NCI-H82 treated with DMSO at 0.1 percent for 48 hours (cell line): ENCODE measurements around the gene LSM10.

Experiments
- DNase-seq: peaks from one replicate; lab custom pipeline; 2025; ENCODE audit not compliant: unreplicated experiment; lab: John Stamatoyannopoulos, UW

Gene LSM10

DNA sequence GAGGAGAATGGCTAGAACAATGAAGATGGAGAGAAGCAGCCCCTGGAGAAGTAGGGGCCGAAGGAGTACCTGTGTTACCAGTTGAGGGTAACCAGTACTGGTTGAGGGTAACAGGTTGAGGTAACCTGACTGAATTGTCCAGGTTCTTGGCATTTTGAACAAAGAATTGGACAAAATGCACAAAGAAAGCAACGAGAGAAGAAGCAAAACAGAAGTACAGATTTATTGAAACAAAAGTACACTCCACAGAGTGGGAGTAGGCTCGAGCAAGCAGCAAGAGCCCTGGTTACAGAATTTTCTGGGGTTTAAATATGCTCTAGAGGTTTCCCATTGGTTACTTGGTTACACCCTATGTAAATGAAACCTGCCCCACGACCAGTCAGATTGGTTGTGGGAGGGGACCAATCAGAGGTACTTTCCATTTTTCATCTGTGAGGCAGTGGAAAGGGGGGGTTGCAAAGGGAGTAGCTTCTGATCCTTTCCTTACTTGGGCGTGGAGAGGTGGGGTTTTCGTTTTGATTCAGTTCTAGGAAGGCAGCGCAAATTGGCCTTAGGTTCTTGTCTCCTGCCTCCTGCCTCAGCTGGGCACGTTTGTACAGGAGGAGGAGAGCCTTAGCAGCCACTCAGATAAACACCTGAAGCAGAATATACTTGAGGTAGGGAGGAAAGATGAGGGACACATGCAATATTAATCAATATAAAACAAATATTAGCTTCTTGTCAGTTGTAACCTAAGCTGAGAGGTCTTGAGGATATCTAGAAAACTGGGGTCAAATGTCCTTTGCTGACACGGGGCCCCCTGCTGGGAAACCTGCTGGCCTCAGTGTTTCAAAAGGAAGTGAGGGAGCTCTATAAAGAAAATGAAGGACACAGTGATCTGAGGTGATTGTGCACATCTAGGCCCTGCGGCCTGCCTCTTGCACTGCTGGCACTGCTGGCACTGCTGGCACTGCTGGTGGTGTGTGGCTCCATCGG lies 14.3 kb upstream of the LSM10 start:
- no peak for DNase-seq

DNA sequence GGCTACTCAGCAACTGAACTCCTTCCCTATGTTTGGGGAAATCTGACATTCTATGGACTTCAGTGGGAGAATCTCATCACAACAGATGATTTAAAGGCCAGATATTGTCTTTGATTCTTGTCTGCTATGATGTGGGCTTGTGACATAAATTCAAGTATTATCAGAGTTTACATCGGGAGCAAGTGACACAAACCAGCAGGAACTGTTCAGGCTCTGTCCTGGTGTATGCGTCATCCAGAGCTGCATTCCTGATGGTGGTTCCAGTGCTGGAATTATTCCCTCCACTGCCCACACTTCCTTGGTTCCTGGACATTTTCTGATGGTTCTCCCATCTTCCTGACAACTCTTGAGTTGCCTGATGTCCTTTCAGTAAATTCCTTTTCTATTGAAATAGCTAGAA lies 10.8 kb upstream of the LSM10 start:
- no peak for DNase-seq

DNA sequence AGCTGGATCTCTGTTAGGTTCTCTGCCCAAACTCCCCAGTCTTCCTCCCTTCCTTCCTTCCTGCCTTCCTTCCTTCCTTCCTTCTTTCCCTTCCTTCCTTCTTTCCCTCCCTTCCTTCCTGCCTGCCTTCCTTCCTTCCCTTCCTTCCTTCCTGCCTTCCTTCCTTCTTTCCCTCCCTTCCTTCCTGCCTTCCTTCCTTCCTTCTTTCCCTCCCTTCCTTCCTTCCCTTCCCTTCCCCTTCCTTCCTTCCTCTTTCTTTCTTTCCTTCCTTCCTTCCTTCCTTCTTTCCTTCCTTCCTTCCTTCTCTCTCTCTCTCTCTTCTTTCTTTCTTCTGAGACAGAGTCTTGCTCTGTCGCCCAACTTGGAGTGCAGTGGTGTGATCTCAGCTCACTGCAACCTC lies 8.7 kb upstream of the LSM10 start:
- no peak for DNase-seq

DNA sequence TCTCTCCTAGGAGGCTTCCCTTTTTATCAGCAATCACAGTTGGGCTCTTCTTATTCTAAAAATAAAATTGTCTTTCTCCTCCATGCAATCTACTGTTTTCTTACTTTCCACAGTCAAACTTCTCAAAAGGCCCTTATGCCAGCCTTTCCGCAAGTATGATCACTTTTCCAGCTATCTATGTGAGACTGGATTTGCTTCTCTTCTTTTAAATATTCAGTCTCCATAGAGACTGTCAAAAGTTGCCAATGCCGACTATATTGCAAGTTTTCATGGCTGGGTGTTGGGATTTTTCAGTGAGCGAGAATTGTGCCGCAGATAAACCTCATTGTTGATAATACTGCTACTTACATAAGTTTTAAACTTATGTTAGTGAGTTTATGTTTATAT lies 4.8 kb upstream of the LSM10 start:
- DNase-seq, result no peak

DNA sequence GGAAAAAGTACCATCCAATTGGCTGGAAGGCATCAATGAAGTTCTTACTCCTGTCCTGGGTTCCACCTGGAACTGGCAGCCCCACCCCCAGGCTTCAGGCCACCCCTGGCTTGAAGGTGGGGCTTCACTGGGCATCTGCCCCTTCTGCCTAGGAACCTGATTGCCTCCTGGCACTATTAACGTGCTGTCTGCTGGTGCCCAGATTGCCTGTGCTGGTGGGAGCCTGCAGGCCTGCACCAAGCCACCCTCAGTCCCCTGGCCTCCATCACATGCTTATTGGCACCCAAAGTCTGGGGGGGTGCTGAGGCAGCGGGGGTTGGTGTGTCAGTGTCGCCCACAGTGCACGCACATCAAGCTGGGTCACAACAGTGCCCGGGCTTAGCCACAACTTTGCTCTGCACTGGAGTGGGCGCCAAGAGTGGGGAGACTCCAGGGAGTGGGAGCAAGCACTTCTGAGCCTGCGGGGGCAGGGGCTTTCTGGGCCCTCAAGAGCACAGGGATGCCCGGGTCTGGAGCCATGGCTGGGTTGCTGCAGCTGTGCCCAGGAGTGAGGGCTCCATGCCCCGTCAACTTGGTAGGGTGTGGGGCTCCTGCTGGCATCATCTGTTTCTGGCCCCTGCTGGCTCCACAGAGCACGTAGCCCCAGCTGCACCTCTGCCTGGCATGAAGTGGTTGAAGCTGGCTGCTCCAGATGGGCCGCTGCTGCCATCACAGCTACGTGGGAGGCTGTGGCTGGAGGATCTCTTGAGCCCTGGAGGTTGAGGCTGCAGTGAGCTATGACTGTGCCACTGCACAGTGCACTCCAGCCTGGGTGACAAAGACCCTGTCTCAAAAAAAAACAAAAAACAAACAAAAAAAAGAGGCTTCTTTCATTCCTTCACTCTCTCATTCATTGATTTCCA lies 4.1 kb upstream of the LSM10 start:
- no peak for DNase-seq

DNA sequence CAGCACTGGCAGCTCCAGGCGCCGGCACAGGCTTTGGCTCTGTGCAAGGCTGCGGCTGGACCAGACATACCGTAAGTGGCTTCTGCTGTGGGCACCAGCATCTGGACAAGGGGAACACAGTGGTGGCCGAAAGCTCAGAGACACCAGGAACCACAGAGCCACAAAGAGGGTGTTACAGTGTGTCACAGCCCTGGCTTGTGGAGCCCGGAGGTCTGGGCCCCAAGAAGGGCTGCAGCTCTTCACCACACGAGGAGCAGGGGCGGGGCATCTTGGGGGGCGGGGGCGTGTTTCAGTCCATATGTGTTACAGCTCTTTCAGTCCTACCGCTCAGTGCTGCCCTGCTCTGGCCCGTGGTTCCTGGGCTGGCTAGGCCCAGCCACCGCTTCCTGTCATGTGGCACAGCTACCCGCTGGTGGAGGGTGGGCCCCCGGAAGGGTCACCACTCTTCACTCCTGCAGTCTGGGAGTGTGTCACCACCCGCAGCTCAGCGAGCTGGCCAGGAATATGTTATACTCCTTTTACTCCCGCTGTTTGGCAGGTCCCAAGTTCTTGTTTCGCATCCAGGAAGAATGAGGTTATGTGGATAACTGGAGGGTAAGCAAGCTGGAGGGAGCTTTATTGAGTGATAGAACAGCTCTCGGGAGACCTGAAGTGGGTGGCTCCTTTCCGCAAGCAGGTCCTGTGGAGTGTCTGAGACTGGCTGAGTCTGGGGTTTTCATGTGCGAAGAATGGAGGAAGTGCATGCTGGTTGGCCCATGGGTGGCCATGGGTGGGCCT lies 3.3 kb upstream of the LSM10 start:
- DNase-seq, result no peak

DNA sequence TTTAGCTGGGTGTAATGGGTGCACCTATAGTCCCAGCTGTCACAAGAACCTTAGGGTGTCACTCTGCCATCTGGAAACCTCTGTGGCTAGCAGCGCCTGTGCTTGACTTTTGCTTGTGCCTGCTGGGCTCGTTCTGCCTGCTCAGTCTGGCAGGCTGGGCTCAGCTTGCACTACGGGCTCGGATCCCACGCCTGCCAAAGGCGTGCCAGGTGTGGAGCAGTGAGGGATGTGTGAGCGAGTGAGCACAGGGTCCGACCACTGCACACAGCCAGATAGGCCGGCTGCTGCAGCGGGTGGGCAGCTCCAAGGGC lies 2.8 kb upstream of the LSM10 start:
- no peak for DNase-seq

DNA sequence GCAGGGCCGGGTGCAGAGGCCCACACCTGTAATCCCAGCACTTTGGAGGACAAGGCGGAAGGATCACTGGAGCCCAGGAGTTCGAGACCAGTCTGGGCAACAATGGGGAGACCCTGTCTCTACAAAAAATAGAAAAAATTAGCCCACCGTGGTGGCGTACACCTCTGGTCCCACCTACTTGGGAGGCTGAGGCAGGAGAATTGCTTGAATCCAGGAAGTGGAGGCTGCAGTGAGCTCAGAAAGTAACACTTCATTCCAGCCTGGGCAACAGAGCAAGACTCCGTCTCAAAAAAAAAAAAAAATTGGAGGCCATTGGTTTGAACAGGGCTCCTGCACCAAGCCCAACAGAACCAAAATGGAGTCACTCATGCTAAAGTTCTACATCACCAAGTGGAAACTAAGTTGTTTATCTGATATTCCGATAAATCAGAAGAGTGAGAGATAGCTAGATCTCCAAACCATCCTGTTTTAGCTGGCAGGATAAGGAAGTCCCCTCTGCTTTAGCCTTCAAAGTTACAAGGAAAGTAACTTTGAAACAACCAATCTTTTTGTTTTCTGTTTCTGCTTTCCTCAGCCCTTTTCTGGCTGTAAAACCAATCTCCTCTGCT lies 766 bp upstream of the LSM10 start:
- no peak for DNase-seq

DNA sequence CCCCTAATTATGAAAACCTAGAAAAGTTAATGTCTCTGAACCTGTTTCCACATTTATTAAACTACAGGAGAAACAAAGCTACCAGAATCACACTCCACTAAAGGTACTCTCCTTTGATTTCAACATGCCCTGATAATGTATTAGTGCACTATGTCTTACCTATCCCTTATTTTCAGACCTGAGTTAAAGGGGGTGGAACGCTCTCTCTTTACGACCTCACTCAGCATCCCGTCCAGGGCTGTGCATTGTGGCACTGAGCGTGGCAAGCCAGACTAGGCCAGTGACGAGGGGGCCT lies 678 bp downstream of the LSM10 start:
- DNase-seq, result no peak

DNA sequence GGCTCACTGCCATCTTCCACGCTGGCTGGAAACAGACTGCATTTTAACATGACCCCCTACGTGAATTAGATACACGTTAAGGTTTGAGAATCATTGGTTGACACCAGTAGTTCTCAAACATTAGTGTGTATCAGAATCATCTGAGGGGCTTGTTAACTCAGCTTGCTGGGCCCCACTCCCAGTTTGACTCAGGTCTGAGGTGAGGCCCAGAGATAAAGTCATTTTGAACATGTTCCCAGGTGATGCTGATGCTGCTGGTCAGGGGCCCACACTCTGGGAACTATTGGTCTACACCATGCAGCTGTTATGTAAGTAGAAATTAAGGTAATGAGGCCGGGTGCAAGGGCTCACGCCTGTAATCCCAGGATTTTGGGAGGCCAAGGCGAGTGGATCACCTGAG lies 1.3 kb downstream of the LSM10 start:
- DNase-seq, result no peak

DNA sequence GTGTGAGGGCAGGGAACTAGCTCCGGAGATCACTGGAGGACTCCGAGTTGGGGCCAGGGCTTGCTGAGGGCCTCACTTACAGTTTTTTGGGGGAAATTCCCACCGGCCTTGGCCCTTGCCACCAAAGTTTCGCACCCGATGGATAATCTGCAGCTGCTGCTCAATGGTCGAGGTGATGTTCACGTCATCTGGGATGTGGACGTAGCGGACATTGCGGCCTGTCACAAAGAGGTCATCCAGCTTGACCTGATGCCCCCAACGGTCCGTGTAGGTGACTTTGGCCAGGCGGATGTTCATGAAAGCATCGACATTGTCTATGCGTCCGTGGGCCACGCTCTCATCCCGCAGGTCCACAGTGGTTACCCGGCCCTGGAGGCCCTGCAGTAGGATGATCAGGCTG lies 4.0 kb downstream of the LSM10 start:
- DNase-seq, result no peak

DNA sequence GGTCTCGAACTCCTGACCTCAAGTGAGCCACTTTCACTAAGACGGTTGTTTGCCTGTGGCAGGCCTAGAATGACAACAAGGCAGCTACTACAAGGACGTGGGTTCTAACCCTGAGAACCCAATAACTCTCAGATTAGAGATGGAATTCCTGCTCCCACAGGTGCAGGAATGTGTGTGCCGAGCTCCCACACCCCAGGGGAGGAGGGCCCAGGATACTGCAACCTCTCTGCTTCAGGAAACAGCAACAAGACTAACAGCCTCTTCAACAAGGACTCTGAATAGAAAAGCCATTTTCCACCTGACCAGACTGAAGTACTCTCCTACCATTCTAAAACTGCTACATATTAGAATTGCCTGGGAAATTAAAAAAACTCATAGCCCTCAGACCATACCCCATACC lies 4.9 kb downstream of the LSM10 start:
- no peak for DNase-seq

DNA sequence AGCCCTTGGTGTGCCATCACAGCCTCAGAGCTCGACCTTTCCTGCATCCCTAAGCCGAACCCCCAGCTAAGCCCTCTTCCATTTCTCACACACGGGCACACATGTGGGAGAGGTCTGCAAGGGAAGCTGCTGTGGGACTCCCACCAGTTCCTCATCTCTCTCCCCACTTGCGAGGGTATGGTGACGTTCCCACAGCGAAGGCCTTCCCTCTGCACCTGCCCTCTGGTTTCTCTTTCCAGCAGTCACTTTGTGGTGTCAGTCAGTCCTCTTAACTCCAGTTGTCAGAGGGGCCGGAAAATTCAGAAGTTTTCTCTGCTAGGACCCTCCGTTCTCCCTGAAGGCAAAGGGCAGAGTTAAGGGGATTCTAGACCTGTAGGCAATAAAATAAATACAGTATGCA lies 6.4 kb downstream of the LSM10 start:
- DNase-seq, result no peak

DNA sequence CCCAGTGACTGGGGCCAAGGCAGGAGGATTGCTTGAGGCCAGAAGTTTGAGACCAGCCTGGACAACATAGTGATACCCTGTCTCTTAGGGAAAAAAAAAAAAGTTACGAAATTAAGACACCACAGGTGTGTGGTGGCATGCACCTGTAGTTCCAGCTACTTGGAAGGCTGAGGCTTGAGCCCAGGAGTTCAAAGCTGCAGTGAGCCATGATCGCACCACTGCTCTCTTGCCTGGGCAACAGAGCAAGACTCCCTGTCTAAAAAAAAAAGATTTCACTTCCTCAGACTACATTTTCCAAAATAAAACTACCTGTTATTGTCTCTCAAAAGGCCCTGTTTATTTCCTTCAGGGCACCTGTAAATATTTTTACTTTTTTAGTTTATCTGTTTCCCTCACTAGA lies 7.3 kb downstream of the LSM10 start:
- no peak for DNase-seq

DNA sequence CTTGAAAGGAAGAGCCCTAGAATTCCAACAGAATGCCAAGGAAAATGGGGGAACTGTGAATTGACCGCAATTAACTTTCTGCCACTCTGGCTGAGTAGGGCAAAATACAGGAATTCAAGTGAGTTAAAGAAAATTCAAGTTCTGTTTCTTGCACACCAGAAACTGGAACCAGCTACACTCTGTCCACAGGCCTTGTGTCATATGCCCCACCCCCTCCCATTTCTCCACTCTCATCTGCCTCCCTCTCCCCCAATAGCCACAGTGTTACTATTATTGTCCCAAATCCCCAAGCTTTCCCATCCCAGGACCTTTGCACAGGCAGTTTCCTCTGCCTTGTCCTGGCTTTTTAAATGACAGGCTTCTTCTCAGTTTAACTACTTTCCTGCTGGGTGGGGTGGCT lies 7.7 kb downstream of the LSM10 start:
- DNase-seq, result no peak

DNA sequence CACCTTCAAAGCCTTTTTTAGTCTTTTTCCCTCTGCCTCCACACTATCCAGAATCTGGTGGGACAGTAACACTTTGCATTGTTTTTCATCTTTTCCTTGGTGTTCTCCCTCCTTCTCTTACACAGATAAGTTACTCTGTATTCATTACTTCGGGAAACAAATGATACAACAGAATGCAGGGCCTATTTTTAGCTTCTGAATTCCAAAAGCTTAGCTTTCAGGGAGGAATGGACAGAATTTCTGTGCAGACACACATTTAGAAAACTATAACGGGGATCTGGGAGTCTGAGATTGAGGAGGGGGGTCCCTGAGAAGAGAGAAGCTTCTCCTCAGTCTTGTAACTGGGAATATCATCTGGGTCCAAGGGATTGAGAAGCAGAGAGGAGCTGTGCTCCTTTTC lies 8.4 kb downstream of the LSM10 start:
- no peak for DNase-seq

DNA sequence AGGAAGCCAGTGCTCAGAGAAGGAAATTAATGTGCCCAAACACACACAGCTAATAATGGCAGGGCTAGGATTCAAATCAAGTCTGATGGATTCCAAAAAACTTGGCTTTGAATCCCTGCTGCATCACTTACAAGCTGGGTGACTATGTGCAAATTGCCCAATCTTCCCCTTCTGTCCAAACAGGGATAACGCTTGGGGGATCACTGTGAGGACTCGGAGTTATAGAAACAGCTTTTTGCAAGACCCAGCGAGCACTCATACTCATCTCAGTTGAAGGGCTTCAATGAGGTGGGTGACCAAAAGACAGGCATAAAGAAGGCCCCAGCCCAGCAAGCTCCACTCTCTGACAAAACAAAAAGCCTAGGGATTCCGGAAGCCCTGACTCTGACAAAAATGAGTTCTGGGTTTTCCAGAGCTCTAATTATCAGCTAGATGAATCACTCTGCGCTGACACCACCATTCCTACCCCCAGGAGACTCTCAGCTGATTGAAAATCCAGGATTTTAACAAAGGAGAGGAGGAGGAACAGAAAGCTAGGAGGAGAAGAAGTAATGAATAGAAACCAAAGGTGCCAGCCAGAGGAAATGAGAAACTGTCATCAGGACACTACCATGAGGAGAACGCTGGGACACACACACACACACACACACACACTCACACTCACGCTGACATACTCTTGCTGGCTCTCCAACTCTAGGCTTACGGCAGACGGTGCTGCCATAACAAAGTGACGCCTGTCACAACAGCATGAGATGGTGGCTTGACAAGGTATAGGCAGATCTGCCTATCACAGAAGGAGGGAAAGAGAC lies 10.4 kb downstream of the LSM10 start:
- DNase-seq, result no peak

DNA sequence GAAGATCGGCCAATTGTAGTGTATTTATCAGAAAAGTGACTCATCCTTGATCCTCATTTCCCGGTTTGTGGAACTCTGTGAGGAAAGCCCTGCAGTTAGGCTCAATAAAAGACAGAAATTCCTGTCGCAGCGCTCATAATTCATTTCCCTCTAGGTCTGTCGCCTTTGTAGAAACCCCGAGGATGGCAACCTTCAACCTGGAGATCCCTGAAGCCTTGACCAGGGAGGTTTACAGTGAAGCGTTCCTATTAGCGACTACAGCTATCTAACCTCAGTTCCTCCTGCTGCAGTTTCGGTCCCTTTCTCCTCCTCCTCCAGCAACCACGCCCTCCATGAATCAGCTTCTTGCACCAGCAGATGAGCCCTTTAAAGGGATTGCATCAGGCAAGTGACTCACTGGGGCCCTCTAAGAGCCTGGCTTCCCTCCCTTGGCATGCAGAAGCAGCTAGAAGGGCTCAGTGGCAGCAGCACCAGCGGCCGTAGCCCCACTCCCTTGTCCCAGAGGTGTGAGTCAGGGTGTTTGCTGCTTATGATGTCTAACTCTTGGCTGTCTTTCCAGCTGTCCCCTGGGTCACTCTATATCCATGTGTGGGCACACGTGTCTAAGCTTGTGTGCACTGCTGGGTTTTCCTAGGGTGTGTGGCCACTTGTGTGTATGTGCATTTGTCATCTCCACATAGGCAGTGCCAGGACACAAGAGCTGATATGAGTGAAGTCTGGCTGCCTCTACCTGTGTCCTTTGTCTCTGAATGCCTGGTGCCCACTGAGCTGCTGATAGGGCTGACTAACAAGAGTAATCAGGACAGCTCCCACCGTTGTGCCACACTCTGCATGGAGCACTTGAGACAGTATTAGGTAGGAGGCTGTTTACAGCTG lies 11.2 kb downstream of the LSM10 start:
- peak; percentile 84 for DNase-seq
